Pancreas (tissue), 10 donors: ENCODE measurements around the gene AUTS2. TPM values are rescaled to one million over a fixed set of nuclear protein-coding genes. Genes with fewer than 3 reads are reported as not detected.

ENCODE experiments used
- ATAC-seq, 4 donors: fragments of 200-7000 bp; cut with Tn5 transposase; one replicate each; pipeline versions ENCODE4 v1.8.0 to v1.9.1; 2020; ENCODE audit warnings: mild to moderate bottlenecking in 4 of 4, moderate library complexity in 4 of 4
- DNase-seq, 6 donors: peaks; one replicate each; pipeline ENCODE4 v3.0.0-alpha.2; 2020
- FAIRE-seq: peaks from 2 replicates; lab custom pipeline; 2012; peaks lifted over from hg19 to GRCh38; lab: Jason Lieb, UNC
- H3K27ac ChIP-seq, 4 donors: fragments of 200-600 bp; sonication (generic); 1 replicate in 3 of 4; 2 replicates in 1 of 4; pipeline versions ENCODE4 v1.5.0 to v1.8.0; 2020
- H3K27me3 ChIP-seq, 4 donors: fragments of 200-600 bp; one replicate each; pipeline ENCODE4 v1.8.0; 2021
- H3K36me3 ChIP-seq, 3 donors: fragments of 200-600 bp; sonication (generic) in 1 of 3; one replicate each; pipeline versions ENCODE4 v1.5.0 to v1.8.0; 2020 to 2021
- H3K4me1 ChIP-seq, 3 donors: fragments of 200-600 bp; one replicate each; pipeline ENCODE4 v1.8.0; 2021
- H3K4me3 ChIP-seq, 4 donors: fragments of 200-600 bp; sonication (generic) in 2 of 4; one replicate each; pipeline versions ENCODE4 v1.5.0 to v1.8.0; 2020 to 2021
- H3K9me3 ChIP-seq, 4 donors: fragments of 200-600 bp; one replicate each; pipeline ENCODE4 v1.8.0; 2021
- WGBS, 2 donors: extraction: QIAGEN DNeasy Blood & Tissue Kit; methylation state at CpG; one replicate each; pipeline ENCODE4 v1.1.7; 2013; 5-methylcytosine and 5-hydroxymethylcytosine counted together
- intact Hi-C, 3 donors: fragments of 100-400 bp; cut with DNase I; formaldehyde crosslinking; loops; one replicate each; pipeline versions ENCODE4 v1.11.1 to v1.14.2; 2022
- polyA plus RNA-seq, 2 donors: library from polyadenylated mRNA; stranded (reverse); fragments of 200-250 nt; gene quantifications; one replicate each; pipeline ENCODE4 v1.2.3, GENCODE V29; 2013
- total RNA-seq, 6 donors: library from RNA; stranded (reverse); fragmentation: NEBNext Ultra II Directional in 4 of 6; extraction: Animal tissue kit (Norgen Biotek cat#: 25700) in 4 of 6; gene quantifications; one replicate each; pipeline versions ENCODE4 v1.2.1 to v1.2.4, GENCODE V29; 2021 to 2023
- TF ChIP-seq, protein P1 (sequence below), 4 donors: fragments of 200-600 bp; sonication (generic) in 3 of 4; IDR thresholded peaks; one replicate each; pipeline versions ENCODE4 v1.5.0 to v1.8.0; 2021; ENCODE audit warnings: antibody characterized with exemption in 4 of 4
- donor health status: healthy with polysubstance abuse.
- donor health status: DM: no; HTN: no; CAD: no; lungs with moderate emphysema.
- donor health status: DM: no; HTN: no; CAD: no.
- donor health status: control.
- donor health status: control.
- donor health status: Bipolar disorder and iron deficiency.
- donor health status: DM: yes; HTN: yes; CAD: no.
- donor health status: DM: no; HTN: no; CAD: no.
- donor health status: DM: no; HTN: no; CAD: no.
- donor health status: DM: yes; HTN: yes; CAD: no.

Gene AUTS2
- total and polyA plus RNA-seq, 8 donors: 5.8 to 16.8 (median 9.9) TPM

DNA sequence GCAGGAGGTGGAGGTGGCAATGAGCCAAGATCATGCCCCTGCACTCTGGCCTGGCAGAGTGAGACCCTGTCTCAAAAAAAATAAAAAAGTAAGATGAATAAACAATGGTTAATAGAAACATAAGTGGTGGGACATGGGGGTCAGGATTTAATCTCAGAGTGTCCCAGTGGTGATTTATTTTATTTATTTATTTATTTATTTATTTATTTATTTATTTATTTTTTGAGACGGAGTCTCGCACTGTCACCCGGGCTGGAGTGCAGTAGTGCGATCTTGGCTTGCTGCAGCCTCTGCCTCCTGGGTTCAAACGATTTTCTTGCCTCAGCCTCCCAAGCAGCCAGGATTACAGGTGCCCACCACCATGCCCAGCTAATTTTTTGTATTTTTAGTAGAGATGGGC is 1051.0 kb downstream of the AUTS2 start:
- ATAC-seq (no peak), DNase-seq (no peak), FAIRE-seq (no peak)
- Histone ChIP-seq H3K4me1 (no peaks in the 10 kb centered on the region), H3K27ac (no peak overlapping the region), H3K9me3 (no peaks in the 10 kb centered on the region), H3K36me3 (no peaks in the 10 kb centered on the region), H3K4me3 (no peak overlapping the region), H3K27me3 (no peaks in the 10 kb centered on the region)
- intact Hi-C loops: no loop called here
- TF ChIP-seq, protein P1, sequence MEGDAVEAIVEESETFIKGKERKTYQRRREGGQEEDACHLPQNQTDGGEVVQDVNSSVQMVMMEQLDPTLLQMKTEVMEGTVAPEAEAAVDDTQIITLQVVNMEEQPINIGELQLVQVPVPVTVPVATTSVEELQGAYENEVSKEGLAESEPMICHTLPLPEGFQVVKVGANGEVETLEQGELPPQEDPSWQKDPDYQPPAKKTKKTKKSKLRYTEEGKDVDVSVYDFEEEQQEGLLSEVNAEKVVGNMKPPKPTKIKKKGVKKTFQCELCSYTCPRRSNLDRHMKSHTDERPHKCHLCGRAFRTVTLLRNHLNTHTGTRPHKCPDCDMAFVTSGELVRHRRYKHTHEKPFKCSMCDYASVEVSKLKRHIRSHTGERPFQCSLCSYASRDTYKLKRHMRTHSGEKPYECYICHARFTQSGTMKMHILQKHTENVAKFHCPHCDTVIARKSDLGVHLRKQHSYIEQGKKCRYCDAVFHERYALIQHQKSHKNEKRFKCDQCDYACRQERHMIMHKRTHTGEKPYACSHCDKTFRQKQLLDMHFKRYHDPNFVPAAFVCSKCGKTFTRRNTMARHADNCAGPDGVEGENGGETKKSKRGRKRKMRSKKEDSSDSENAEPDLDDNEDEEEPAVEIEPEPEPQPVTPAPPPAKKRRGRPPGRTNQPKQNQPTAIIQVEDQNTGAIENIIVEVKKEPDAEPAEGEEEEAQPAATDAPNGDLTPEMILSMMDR (IDR thresholded peaks at IDR 0.05): no peak
- WGBS, 2 donors: 84 to 96% methylated on average over 5 of the region's 5 CpGs

DNA sequence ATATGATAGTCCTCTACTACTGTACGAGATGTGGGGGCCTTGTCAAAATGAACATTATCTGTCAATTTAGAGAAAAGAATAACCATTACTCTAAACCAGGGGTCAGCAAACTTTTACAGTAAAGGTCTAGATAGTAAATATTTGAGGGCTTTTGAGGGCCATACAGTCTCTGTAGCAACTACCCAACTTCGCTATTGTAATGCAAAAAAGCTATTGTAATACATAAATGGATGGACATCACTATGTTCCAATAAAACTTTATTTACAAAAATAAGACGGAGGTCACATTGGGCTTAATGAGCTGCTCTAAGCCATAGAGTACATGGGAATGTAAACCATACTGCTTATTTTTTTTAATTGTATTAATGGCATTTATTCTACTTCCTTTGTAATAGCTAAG is 1055.9 kb downstream of the AUTS2 start:
- Histone ChIP-seq H3K27ac (no peak overlapping the region), H3K4me3 (no peak overlapping the region), H3K4me1 (no peaks in the 10 kb centered on the region), H3K9me3 (no peaks in the 10 kb centered on the region), H3K27me3 (no peaks in the 10 kb centered on the region), H3K36me3 (no peaks in the 10 kb centered on the region)
- no peak for FAIRE-seq
- TF ChIP-seq, protein P1 (IDR thresholded peaks at IDR 0.05): no peak
- no peak for DNase-seq
- no peak for ATAC-seq
- 88 to 96% methylated on average over 3 of the region's 3 CpGs for WGBS, 2 donors
- intact Hi-C loops: no loop called here

DNA sequence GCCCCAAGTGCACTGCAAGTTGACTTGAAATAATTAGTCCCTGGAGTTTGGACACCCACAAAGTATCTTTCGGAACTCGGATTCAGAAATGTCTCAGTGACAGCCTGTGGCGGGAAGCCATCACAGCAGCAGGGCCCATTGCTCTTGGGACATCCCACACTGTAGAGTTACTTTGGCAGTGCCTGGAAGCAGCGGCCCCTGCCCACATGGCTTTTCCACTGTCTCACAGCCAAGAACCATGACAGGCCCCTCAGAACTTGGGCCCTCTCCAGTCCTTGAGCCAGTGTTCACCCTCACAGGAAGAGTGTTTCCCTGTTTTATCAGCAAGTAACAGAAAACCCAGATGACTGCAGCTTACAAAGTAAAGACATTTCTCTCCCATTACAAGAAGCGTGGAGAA is 1056.7 kb downstream of the AUTS2 start:
- FAIRE-seq: no peak
- Histone ChIP-seq H3K4me1 (no peaks in the 10 kb centered on the region), H3K9me3 (no peaks in the 10 kb centered on the region), H3K36me3 (no peaks in the 10 kb centered on the region), H3K4me3 (no peak overlapping the region), H3K27ac (no peak overlapping the region), H3K27me3 (no peaks in the 10 kb centered on the region)
- no peak for ATAC-seq
- intact Hi-C loops: no loop called here
- TF ChIP-seq, protein P1 (IDR thresholded peaks at IDR 0.05): no peak
- DNase-seq: no peak
- WGBS, 2 donors: 83 to 92% methylated on average over 5 of the region's 5 CpGs

DNA sequence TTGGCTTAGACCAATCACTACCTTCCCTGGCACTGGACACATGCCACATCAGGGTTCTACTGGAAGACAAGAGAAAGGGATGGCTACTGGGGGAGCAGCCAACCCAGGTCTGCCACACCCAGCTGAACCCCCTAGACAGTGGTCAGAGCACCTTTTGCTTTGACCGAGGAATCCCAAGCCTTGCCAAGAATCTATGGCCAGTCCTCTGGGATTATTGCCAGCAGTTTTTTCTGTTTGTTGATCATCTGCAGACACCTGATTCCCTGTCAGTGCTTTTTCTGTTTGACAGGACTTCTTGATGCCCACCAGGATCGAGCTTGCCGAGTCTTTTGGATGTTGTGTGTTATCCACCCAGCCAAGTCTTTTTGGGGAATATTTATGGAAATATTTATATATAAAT is 1057.4 kb downstream of the AUTS2 start:
- TF ChIP-seq, protein P1 (IDR thresholded peaks at IDR 0.05): no peak
- no peak for ATAC-seq
- intact Hi-C loops: no loop called here

DNA sequence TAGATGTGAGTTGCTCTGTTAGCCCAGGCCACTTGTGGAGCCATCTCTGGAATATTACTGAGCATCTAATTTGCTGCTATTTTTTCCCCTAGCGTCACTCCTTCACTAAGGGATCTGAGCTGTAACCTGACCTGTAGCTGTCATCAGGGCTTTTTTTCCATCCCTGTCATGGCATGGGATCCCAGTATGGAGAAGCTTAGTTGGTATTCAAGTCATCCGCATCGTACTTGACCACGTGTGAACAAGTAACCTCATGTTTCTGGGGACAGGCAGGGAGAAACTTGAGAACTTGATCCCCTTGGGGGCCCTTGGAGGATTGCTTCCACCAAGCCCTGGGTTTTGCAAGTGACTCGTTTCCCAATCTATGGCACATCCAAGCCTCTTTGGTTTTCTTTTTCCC is 1059.3 kb downstream of the AUTS2 start:
- Histone ChIP-seq H3K4me1 (no peaks in the 10 kb centered on the region), H3K27ac (no peak overlapping the region), H3K27me3 (no peaks in the 10 kb centered on the region), H3K9me3 (no peaks in the 10 kb centered on the region), H3K4me3 (no peak overlapping the region), H3K36me3 (no peaks in the 10 kb centered on the region)
- ATAC-seq (no peak), DNase-seq (no peak), FAIRE-seq (no peak)
- 78 to 92% methylated on average over 5 of the region's 5 CpGs for WGBS, 2 donors
- TF ChIP-seq, protein P1 (IDR thresholded peaks at IDR 0.05): no peak
- intact Hi-C loops: no loop called here

More for the DNA sequence above, 1057.4 kb downstream of the AUTS2 start:
- FAIRE-seq: no peak
- H3K4me1 ChIP-seq: no peaks in the 10 kb centered on the region
- WGBS, 2 donors: 53 to 70% methylated on average over 3 of the region's 3 CpGs
- H3K27me3 ChIP-seq: no peaks in the 10 kb centered on the region
- H3K9me3 ChIP-seq: no peaks in the 10 kb centered on the region
- no peaks in the 10 kb centered on the region for H3K36me3 ChIP-seq
- H3K27ac ChIP-seq: no peak overlapping the region
- H3K4me3 ChIP-seq: no peak overlapping the region
- DNase-seq: no peak
